OCI-LY3 (cell line): Measurements from ENCODE around the gene HGS.

Experiments used
- H2AFZ ChIP-seq: fragments of 200-600, 300-600 bp; shearing (Covaris generic); 2 replicates; pipeline ENCODE4 v1.6.0; 2014; ENCODE audit warnings: antibody characterized with exemption, low read depth, low read length
- H3K27ac ChIP-seq: fragments of 200-600, 300-600 bp; sonication (generic); 2 replicates; pipeline ENCODE4 v1.5.1; 2014; ENCODE audit warnings: mild to moderate bottlenecking, low read length, moderate library complexity, mixed read lengths
- H3K27me3 ChIP-seq: fragments of 200-600, 300-600 bp; sonication (generic); 2 replicates; pipeline ENCODE4 v1.6.1; 2014; ENCODE audit warnings: low read depth, low read length, mixed read lengths
- H3K36me3 ChIP-seq: fragments of 200-600, 300-600 bp; sonication (generic); replicated peaks from 2 replicates; pipeline ENCODE3; 2014; ENCODE audit warnings: low read depth, low read length, mixed read lengths
- H3K4me1 ChIP-seq: fragments of 300-600, 200-600 bp; sonication (generic); 2 replicates; pipeline ENCODE4 v1.6.1; 2014; ENCODE audit warnings: low read length, mixed read lengths
- H3K4me2 ChIP-seq: fragments of 200-600, 300-600 bp; sonication (generic); 2 replicates; pipeline ENCODE4 v1.6.1; 2014; ENCODE audit warnings: low read length, mixed read lengths
- H3K4me3 ChIP-seq: fragments of 300-600, 200-600 bp; sonication (generic); 2 replicates; pipeline ENCODE4 v1.5.1; 2014; ENCODE audit warnings: antibody characterized with exemption, mild to moderate bottlenecking, low read length, moderate library complexity
- H3K79me2 ChIP-seq: fragments of 300-600, 200-600 bp; shearing (Covaris generic); 2 replicates; pipeline ENCODE4 v1.6.1; 2014; ENCODE audit warnings: mild to moderate bottlenecking, low read length, mixed read lengths
- H3K9ac ChIP-seq: fragments of 300-600, 200-600 bp; shearing (Covaris generic); 2 replicates; pipeline ENCODE4 v1.6.0; 2014; ENCODE audit warnings: mild to moderate bottlenecking, low read length, moderate library complexity
- H3K9me3 ChIP-seq: fragments of 200-600, 300-600 bp; shearing (Covaris generic); 2 replicates; pipeline ENCODE4 v1.6.1; 2014; ENCODE audit warnings: low read length, mixed read lengths; ENCODE audit not compliant: insufficient read depth
- H4K20me1 ChIP-seq: fragments of 200-600, 300-600 bp; sonication (generic); 2 replicates; pipeline ENCODE4 v1.6.1; 2016; ENCODE audit warnings: low read length, mixed read lengths; ENCODE audit not compliant: insufficient read depth
- CTCF ChIP-seq: fragments of 200-600, 300-600 bp; sonication (generic); IDR thresholded peaks from 2 replicates; pipeline ENCODE4 v1.5.1; 2014; ENCODE audit warnings: antibody characterized with exemption, low read length, low read depth
- EZH2phosphoT487 ChIP-seq: fragments of 200-600 bp; shearing (Covaris generic); IDR thresholded peaks from 2 replicates; pipeline ENCODE4 v1.6.1; 2018; ENCODE audit warnings: antibody characterized with exemption, mixed run types, low read depth

HGS gene

GRCh38 chr17:81690549-81690948, 6.7 kb downstream of the HGS start:
- Histone ChIP-seq H3K9ac (no peak overlapping the region), H3K27me3 (no peaks in the 10 kb centered on the region), H3K4me2 (no peak overlapping the region), H2AFZ (no peak overlapping the region), H3K9me3 (no peaks in the 10 kb centered on the region), H3K4me1 (peaks cover 2% of the 10 kb centered on the region; the same call in 1 of the 2 replicates), H4K20me1 (0 out of 2 replicates have a peak, but pooled peaks cover under 1% of the 10 kb centered on the region), H3K36me3 (peaks cover 17% of the 10 kb centered on the region), H3K27ac (no peak overlapping the region), H3K4me3 (no peak overlapping the region), H3K79me2 (peaks cover 14% of the 10 kb centered on the region)
- TF ChIP-seq EZH2phosphoT487 (no peak), CTCF (no peak)

GRCh38 chr17:81691196-81691595, 7.4 kb downstream of the HGS start:
- TF ChIP-seq CTCF = no peak
- TF ChIP-seq EZH2phosphoT487 = no peak
- H3K9ac ChIP-seq = no peak overlapping the region
- H3K4me3 ChIP-seq = no peak overlapping the region
- no peaks in the 10 kb centered on the region for H3K27me3 ChIP-seq
- peaks cover 7% of the 10 kb centered on the region for H3K79me2 ChIP-seq
- peaks cover 16% of the 10 kb centered on the region for H3K36me3 ChIP-seq
- no peak overlapping the region for H2AFZ ChIP-seq
- no peaks in the 10 kb centered on the region for H3K4me1 ChIP-seq
- no peak overlapping the region for H3K27ac ChIP-seq
- H3K9me3 ChIP-seq = no peaks in the 10 kb centered on the region
- no peaks in the 10 kb centered on the region for H4K20me1 ChIP-seq
- no peak overlapping the region for H3K4me2 ChIP-seq

GRCh38 chr17:81691608-81692007, 7.8 kb downstream of the HGS start:
- Histone ChIP-seq H3K9ac (no peak overlapping the region), H3K4me3 (no peak overlapping the region), H4K20me1 (no peaks in the 10 kb centered on the region), H3K27ac (no peak overlapping the region), H3K4me2 (no peak overlapping the region), H3K79me2 (peaks cover 3% of the 10 kb centered on the region; the same call in 1 of the 2 replicates), H3K36me3 (peaks cover 15% of the 10 kb centered on the region), H2AFZ (no peak overlapping the region), H3K27me3 (no peaks in the 10 kb centered on the region), H3K4me1 (no peaks in the 10 kb centered on the region), H3K9me3 (no peaks in the 10 kb centered on the region)
- TF ChIP-seq EZH2phosphoT487 (no peak), CTCF (no peak)

GRCh38 chr17:81693509-81694210, 9.8 kb downstream of the HGS start:
- Histone ChIP-seq H3K79me2 (peaks cover 5% of the 10 kb centered on the region), H3K4me3 (no peak overlapping the region), H3K36me3 (peaks cover 31% of the 10 kb centered on the region), H4K20me1 (no peaks in the 10 kb centered on the region), H3K27ac (no peak overlapping the region), H3K27me3 (no peaks in the 10 kb centered on the region), H3K9me3 (no peaks in the 10 kb centered on the region), H3K9ac (no peak overlapping the region), H2AFZ (no peak overlapping the region), H3K4me2 (no peak overlapping the region), H3K4me1 (no peaks in the 10 kb centered on the region)
- TF ChIP-seq CTCF (no peak), EZH2phosphoT487 (no peak)
